CD14-positive monocyte (primary cell): ENCODE measurements around the gene ATP13A5. TPM values are rescaled to one million over a fixed set of nuclear protein-coding genes. Genes with fewer than 3 reads are reported as not detected.

Source experiments
- DNase-seq, 3 donors: peaks; one replicate each; pipeline ENCODE4 v3.0.0-alpha.2; 2011 to 2022
- H2AFZ ChIP-seq: 2 replicates; pipeline ENCODE4 v1.6.0; 2012; ENCODE audit warnings: mild to moderate bottlenecking, low read depth, low read length, inconsistent platforms; ENCODE audit not compliant: insufficient read depth, poor library complexity, severe bottlenecking
- H3K27ac ChIP-seq, 2 donors: 1 replicate in 1 of 2; 2 replicates in 1 of 2; pipeline ENCODE4 v1.5.1; 2012 to 2013; ENCODE audit warnings: low read length in 2 of 2, control low read depth in 1 of 2, inconsistent platforms in 1 of 2, low read depth in 1 of 2, mild to moderate bottlenecking in 1 of 2
- H3K27me3 ChIP-seq, 2 donors: one replicate each; pipeline versions ENCODE4 v1.6.0 to v1.6.1; 2011 to 2013; ENCODE audit warnings: low read length in 2 of 2; ENCODE audit not compliant: control insufficient read depth in 2 of 2, insufficient read depth in 2 of 2
- H3K36me3 ChIP-seq, 2 donors: replicated peaks in 1 of 2; 1 replicate in 1 of 2; 2 replicates in 1 of 2; pipeline versions ENCODE4 v1.5.1 to v1.6.1; 2012 to 2013; ENCODE audit warnings: low read length in 2 of 2, control low read depth in 1 of 2, inconsistent platforms in 1 of 2, mild to moderate bottlenecking in 1 of 2; ENCODE audit not compliant: insufficient read depth in 2 of 2, control insufficient read depth in 1 of 2
- H3K4me1 ChIP-seq, 2 donors: 1 replicate in 1 of 2; 2 replicates in 1 of 2; pipeline versions ENCODE4 v1.5.1 to v1.6.1; 2012 to 2013; ENCODE audit warnings: low read length in 2 of 2, control low read depth in 1 of 2, inconsistent platforms in 1 of 2, mild to moderate bottlenecking in 1 of 2, moderate library complexity in 1 of 2; ENCODE audit not compliant: insufficient read depth in 2 of 2, control insufficient read depth in 1 of 2
- H3K4me2 ChIP-seq: replicated peaks from 2 replicates; pipeline ENCODE3; 2012; ENCODE audit warnings: low read length, moderate library complexity, mild to moderate bottlenecking; ENCODE audit not compliant: poor library complexity, severe bottlenecking; ENCODE audit errors: extremely low read depth
- H3K4me3 ChIP-seq, 3 experiments: fragments of 200-600 bp in 1 of 3; sonication (generic) in 1 of 3; replicated peaks in 1 of 3; 1 replicate in 2 of 3; 2 replicates in 1 of 3; pipeline ENCODE4 v1.5.1; 2011 to 2013; ENCODE audit warnings: low read length in 3 of 3, mild to moderate bottlenecking in 3 of 3, control low read depth in 2 of 3, low read depth in 2 of 3, inconsistent platforms in 1 of 3, moderate library complexity in 1 of 3
- H3K79me2 ChIP-seq: 2 replicates; pipeline ENCODE4 v1.6.0; 2012; ENCODE audit warnings: mild to moderate bottlenecking, control low read depth, inconsistent platforms, low read length, moderate library complexity; ENCODE audit not compliant: insufficient read depth
- H3K9ac ChIP-seq: 2 replicates; pipeline ENCODE4 v1.6.0; 2017; ENCODE audit warnings: low read length, mild to moderate bottlenecking; ENCODE audit not compliant: insufficient read depth, poor library complexity, severe bottlenecking
- H3K9me3 ChIP-seq, 2 donors: replicated peaks in 1 of 2; 1 replicate in 1 of 2; 2 replicates in 1 of 2; pipeline versions ENCODE4 v1.5.1 to v1.6.1; 2012 to 2013; ENCODE audit warnings: low read length in 2 of 2, control low read depth in 1 of 2; ENCODE audit not compliant: control insufficient read depth in 1 of 2, insufficient read depth in 1 of 2
- H4K20me1 ChIP-seq: 2 replicates; pipeline ENCODE4 v1.6.0; 2012; ENCODE audit warnings: mild to moderate bottlenecking, low read length, control low read depth, moderate library complexity; ENCODE audit not compliant: insufficient read depth
- H3K27ac Mint-ChIP-seq, 7 donors: one replicate each; pipeline ENCODE4 v1.8.0; 2020; ENCODE audit warnings: mild to moderate bottlenecking in 7 of 7, mixed read lengths in 7 of 7, moderate library complexity in 6 of 7, inconsistent platforms in 2 of 7
- H3K27me3 Mint-ChIP-seq, 3 donors: one replicate each; pipeline ENCODE4 v1.8.0; 2021 to 2022; ENCODE audit warnings: low read depth in 3 of 3, mild to moderate bottlenecking in 3 of 3, mixed read lengths in 3 of 3, moderate library complexity in 3 of 3, inconsistent platforms in 1 of 3
- H3K36me3 Mint-ChIP-seq, 2 donors: one replicate each; pipeline ENCODE4 v1.8.0; 2020; ENCODE audit warnings: mixed read lengths in 2 of 2, inconsistent platforms in 1 of 2, mild to moderate bottlenecking in 1 of 2
- H3K4me1 Mint-ChIP-seq: one replicate; pipeline ENCODE4 v1.8.0; 2020; ENCODE audit warnings: mild to moderate bottlenecking, mixed read lengths
- H3K4me3 Mint-ChIP-seq, 2 donors: one replicate each; pipeline ENCODE4 v1.8.0; 2020; ENCODE audit warnings: mild to moderate bottlenecking in 2 of 2, mixed read lengths in 2 of 2, moderate library complexity in 1 of 2
- H3K9me3 Mint-ChIP-seq, 7 donors: one replicate each; pipeline ENCODE4 v1.8.0; 2020 to 2022; ENCODE audit warnings: mixed read lengths in 7 of 7, mild to moderate bottlenecking in 6 of 7, moderate library complexity in 6 of 7, inconsistent platforms in 2 of 7
- WGBS: methylation state at CpG from one replicate; pipeline ENCODE4 v1.1.5; 2013; ENCODE audit warnings: missing lambda C conversion rate; ENCODE audit not compliant: insufficient coverage; 5-methylcytosine and 5-hydroxymethylcytosine counted together
- intact Hi-C, 2 donors: fragments of 100-400 bp; cut with micrococcal nuclease; formaldehyde crosslinking; loops; one replicate each; pipeline versions ENCODE4 v1.15.0 to v1.15.1; 2023
- polyA plus RNA-seq, 3 donors: library from polyadenylated mRNA; depleted of rRNA in 1 of 3; unstranded in 2 of 3; stranded (reverse) in 1 of 3; fragments of 300-500 nt in 2 of 3; fragments of >200 nt in 1 of 3; fragmentation: Illumina TruSeq in 2 of 3; gene quantifications; 1 replicate in 2 of 3; 2 replicates in 1 of 3; pipeline ENCODE4 v1.2.3, GENCODE V29; 2012 to 2021
- TF ChIP-seq, protein P1 (sequence below): fragments of 200-600 bp; IDR thresholded peaks from one replicate; pipeline ENCODE4 v1.8.0; 2022; ENCODE audit warnings: antibody characterized with exemption, mild to moderate bottlenecking

ATP13A5 gene
- polyA plus RNA-seq, 3 donors, result not detected

DNA sequence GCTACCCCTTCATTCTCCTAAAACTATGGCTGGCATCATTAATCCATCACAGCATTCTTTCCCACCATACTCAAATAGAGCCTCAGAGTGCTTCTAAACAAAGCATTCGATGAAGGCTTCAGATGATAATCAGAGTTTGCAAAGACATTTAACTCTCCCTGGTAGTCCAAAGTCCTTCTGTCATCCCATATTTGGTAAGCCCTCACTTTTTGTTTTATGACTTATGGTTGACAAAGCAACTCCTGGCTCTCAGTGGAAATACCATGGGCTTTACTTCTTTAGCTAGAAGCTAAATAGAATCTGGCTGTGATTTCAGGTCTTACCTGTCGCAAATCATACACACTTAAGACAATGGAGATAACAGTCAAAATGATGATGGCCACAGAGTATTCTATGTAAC is 27.8 kb downstream of the ATP13A5 start:
- Histone ChIP-seq H3K4me2 (no peak overlapping the region), H3K79me2 (no peaks in the 10 kb centered on the region), H2AFZ (no peak overlapping the region), H4K20me1 (no peaks in the 10 kb centered on the region), H3K9me3 (no peaks in the 10 kb centered on the region), H3K4me1 (no peaks in the 10 kb centered on the region), H3K4me3 (no peak overlapping the region), H3K27ac (no peak overlapping the region), H3K27me3 (no peaks in the 10 kb centered on the region), H3K9ac (no peak overlapping the region), H3K36me3 (no peaks in the 10 kb centered on the region)
- Mint-ChIP-seq H3K9me3 (peaks cover 0 to 3% (median 0%) of the 10 kb centered on the region in 7 donors), H3K36me3 (no peaks in the 10 kb centered on the region), H3K4me3 (no peak overlapping the region), H3K4me1 (no peaks in the 10 kb centered on the region), H3K27ac (no peak overlapping the region), H3K27me3 (no peaks in the 10 kb centered on the region)
- 100% methylated on average over 1 of the region's 2 CpGs for WGBS
- TF ChIP-seq, protein P1, sequence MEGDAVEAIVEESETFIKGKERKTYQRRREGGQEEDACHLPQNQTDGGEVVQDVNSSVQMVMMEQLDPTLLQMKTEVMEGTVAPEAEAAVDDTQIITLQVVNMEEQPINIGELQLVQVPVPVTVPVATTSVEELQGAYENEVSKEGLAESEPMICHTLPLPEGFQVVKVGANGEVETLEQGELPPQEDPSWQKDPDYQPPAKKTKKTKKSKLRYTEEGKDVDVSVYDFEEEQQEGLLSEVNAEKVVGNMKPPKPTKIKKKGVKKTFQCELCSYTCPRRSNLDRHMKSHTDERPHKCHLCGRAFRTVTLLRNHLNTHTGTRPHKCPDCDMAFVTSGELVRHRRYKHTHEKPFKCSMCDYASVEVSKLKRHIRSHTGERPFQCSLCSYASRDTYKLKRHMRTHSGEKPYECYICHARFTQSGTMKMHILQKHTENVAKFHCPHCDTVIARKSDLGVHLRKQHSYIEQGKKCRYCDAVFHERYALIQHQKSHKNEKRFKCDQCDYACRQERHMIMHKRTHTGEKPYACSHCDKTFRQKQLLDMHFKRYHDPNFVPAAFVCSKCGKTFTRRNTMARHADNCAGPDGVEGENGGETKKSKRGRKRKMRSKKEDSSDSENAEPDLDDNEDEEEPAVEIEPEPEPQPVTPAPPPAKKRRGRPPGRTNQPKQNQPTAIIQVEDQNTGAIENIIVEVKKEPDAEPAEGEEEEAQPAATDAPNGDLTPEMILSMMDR, result no peak
- intact Hi-C loops, result no loop called here
- DNase-seq, result no peak

DNA sequence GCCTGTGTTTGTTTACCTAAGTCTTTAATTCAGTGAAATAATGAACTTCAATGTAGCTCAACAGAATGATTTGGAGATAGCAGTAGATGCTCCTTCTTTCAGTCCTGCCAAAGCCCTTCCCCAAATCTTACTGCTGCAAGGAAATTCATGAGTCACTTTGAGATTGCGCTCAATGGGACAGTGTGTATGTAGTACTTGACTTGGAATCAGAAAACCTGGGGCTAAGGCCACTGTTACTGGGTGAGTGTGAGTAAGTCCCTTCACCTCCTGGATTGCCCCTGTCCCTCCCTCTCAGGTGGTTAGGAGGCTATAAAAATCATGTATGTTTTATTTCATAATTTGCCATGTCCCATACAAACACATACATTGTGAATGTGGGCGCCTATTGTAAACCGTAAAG is 29.9 kb downstream of the ATP13A5 start:
- no peaks in the 10 kb centered on the region for H3K36me3 ChIP-seq
- H3K4me1 ChIP-seq, result no peaks in the 10 kb centered on the region
- H3K27ac ChIP-seq, result no peak overlapping the region
- Mint-ChIP-seq H3K9me3 (no peaks in the 10 kb centered on the region), H3K36me3 (no peaks in the 10 kb centered on the region), H3K27ac (no peak overlapping the region), H3K4me1 (no peaks in the 10 kb centered on the region), H3K27me3 (no peaks in the 10 kb centered on the region), H3K4me3 (no peak overlapping the region)
- no peaks in the 10 kb centered on the region for H3K27me3 ChIP-seq
- no peak overlapping the region for H2AFZ ChIP-seq
- TF ChIP-seq, protein P1, result no peak
- no peaks in the 10 kb centered on the region for H4K20me1 ChIP-seq
- no peak overlapping the region for H3K4me3 ChIP-seq
- no peak overlapping the region for H3K9ac ChIP-seq
- intact Hi-C loops, result no loop called here
- DNase-seq, result no peak
- no CpG with 5 or more reads among the region's 3 CpGs for WGBS
- no peaks in the 10 kb centered on the region for H3K79me2 ChIP-seq
- no peak overlapping the region for H3K4me2 ChIP-seq
- no peaks in the 10 kb centered on the region for H3K9me3 ChIP-seq
